HG02571 (cell line): Measurements from ENCODE around the gene FOXP1.
A peak's percentile ranks its signal among the peaks of the same experiment; 100 is the strongest.

ENCODE experiments used
- ATAC-seq: cut with Tn5 transposase; IDR thresholded peaks from one replicate; pipeline ENCODE4 v1.9.1; 2021; ENCODE audit warnings: mild to moderate bottlenecking, moderate library complexity; ENCODE audit not compliant: unreplicated experiment

The FOXP1 gene

GRCh38 chr3:71097557-71097956 lies 486.0 kb downstream of the FOXP1 start:
- no peak for ATAC-seq

GRCh38 chr3:71095511-71096291 lies 487.8 kb downstream of the FOXP1 start:
- no peak for ATAC-seq

GRCh38 chr3:71094658-71095209 lies 488.8 kb downstream of the FOXP1 start:
- no peak for ATAC-seq

GRCh38 chr3:71092665-71093064 lies 490.9 kb downstream of the FOXP1 start:
- ATAC-seq: no peak

- no peak for ATAC-seq
These were observed 493.3 kb downstream of the FOXP1 start for GRCh38 chr3:71090207-71090606.

- no peak for ATAC-seq
These were observed 494.2 kb downstream of the FOXP1 start for GRCh38 chr3:71089271-71089847.

GRCh38 chr3:71088742-71089141 lies 494.8 kb downstream of the FOXP1 start:
- ATAC-seq: no peak

DNA sequence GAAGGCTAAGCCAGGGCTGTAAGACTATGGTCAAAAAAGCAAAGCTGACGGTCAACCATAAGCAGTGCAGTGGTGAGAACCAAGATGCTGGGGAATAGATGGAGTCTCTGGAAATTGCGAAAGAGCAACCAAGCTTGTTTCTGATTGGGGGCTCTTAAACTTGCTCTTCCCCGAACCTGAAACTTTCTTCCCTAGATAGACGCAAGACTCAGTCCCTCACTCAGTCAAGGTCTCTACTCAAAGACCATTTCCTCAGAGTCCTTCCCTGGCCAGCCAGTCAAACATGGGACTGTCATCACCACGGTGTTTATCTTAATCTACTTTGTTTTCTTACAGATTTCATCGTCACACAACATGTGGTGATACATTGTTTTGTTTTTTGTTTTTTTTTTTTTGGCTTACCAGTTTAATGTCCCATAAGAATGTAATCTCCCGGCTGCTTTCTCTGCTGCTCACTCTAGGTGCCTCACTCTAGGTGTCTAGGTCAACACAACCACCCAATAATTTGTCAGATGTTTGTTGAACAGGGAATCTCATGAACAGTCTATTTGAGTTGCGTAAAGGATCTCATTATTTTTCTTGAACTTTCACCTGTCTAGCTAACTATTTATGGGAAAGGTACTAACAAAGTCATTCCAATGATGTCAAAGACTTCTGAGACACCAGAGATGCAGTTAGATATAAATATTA lies 495.4 kb downstream of the FOXP1 start:
- ATAC-seq: no peak

DNA sequence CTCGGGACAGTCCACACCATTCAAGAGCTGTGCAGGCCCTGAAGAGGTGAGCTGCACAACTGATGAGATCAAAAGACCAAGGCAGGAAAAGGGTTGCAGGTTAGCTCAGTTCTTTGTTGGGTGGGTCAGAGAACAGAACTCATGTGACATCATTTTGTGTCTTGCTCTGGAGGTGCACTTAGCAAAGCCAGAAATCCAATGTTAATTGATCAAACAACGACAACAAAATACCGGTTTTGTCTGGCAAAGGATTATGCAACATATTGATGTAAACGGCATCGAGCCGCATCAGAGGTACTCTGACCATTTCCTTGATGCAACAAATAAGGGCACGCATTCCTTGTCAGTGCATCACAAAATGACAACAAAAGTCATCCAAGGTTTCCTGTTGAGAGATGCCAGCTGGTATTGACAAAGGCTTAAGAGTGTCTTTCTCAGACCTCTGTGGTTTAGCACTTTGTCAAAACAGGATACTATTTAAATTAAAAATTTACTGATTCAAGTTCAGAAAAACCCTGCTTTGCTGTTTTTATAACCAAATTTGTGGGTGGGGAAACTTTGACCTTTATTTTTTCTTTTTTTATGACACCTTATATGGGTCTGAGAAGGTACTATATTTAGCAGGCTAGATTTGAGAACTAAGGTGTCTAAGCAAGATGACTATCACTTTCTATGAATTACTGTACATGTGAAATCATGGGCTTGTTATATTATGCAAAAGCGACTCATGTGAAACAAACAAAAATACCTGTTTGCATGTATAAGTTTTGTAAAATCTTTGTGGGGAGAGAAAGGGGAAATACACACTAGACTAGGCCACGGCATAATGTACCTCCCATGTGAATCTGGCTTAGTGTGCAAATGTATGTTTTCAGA lies 496.1 kb downstream of the FOXP1 start:
- ATAC-seq: peak; percentile 83

GRCh38 chr3:71086777-71087142 lies 496.8 kb downstream of the FOXP1 start:
- no peak for ATAC-seq

- peak; percentile 34 for ATAC-seq
These were observed 499.8 kb downstream of the FOXP1 start for GRCh38 chr3:71083726-71084131.

GRCh38 chr3:71082833-71083232 lies 500.7 kb downstream of the FOXP1 start:
- ATAC-seq: no peak

GRCh38 chr3:71080517-71081083 lies 502.9 kb downstream of the FOXP1 start:
- no peak for ATAC-seq

DNA sequence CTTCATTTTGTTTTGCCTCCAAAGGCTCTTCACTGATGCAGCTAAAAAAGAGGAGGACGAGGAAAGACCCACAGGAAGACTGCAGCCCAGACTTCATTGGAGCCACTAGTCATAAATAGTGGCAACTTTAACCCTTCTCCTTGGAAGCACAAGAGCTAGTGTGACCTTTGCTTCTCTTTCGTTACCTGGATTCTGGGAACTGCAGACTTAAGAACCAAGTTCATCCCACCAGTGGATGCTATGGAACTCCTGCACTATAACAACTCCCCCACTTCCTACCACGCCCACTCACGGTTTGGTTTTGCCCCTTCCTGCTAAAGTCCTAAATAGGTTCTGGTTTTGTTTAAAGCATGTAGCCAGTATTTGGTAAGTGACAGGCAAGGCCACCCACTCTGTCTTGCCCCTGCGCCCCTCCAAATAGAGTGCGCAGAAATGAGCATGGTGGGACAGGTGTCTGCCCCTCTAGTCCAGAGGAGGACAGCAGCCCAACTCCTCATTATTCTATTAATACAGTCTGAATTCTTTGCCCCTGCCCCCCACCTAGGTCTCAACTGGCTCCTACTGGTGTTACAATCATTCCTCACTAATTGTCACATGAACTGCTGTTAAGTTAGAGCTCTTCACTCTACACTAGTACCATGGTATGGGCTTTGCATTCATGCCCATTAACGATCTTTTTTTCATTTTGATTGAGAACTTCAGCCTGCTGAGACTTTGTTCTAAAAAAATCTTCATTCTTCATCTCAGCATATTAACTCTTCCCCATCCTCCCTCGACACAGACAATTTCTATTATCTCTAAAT lies 504.6 kb downstream of the FOXP1 start:
- no peak for ATAC-seq

DNA sequence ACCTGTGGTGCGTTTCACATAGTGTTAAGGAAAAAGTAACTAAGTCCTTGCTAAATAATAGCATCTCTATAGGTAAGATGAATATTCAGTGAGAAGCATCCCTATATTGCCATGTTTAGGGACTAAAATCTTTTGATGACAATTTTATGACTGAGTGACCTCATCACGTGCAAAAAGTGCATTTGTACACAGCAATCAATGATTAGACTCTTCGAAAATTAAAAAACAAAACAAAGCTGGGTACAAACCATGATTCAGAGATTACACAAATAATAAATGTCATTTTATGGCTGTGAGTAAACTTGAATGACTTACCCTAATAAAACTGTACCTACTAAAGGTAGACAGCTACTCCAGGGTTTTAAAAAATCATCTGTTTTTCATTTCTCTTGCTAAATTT lies 505.3 kb downstream of the FOXP1 start:
- ATAC-seq: no peak

GRCh38 chr3:71077070-71077469 lies 506.5 kb downstream of the FOXP1 start:
- ATAC-seq: no peak

GRCh38 chr3:71076361-71077002 lies 507.0 kb downstream of the FOXP1 start:
- no peak for ATAC-seq

GRCh38 chr3:71075494-71075893 lies 508.0 kb downstream of the FOXP1 start:
- no peak for ATAC-seq

- ATAC-seq: no peak
These were observed 509.1 kb downstream of the FOXP1 start for GRCh38 chr3:71074423-71074822.
